ENCODE measurements around the gene HEPACAM2.

- TF ChIP-seq CTCF (IDR thresholded peaks at IDR 0.05; ENCODE audit: poor library complexity) (no peak), EZH2 (IDR thresholded peaks at IDR 0.05; ENCODE audit: borderline replicate concordance) (no peak), EZH2phosphoT487 (IDR thresholded peaks at IDR 0.05; ENCODE audit: low read depth, severe bottlenecking, unreplicated experiment) (no peak)
These were observed 65.9 kb downstream of the HEPACAM2 start for GRCh38 chr7:93160410-93160809.

Measured in hepatocyte (in vitro differentiated cells).